Colonic mucosa (tissue), 4 donors: ENCODE results near the gene RBM4. TPM values are rescaled to one million over a fixed set of nuclear protein-coding genes. Genes with fewer than 3 reads are reported as not detected.

Experiments
- DNase-seq: peaks from one replicate; pipeline ENCODE4 v3.0.0-alpha.2; 2020
- H3K27ac ChIP-seq: fragments of 200-600 bp; one replicate; pipeline ENCODE4 v1.8.0; 2021
- H3K27me3 ChIP-seq: fragments of 200-600 bp; one replicate; pipeline ENCODE4 v1.8.0; 2021
- H3K36me3 ChIP-seq: fragments of 200-600 bp; one replicate; pipeline ENCODE4 v1.8.0; 2021
- H3K4me1 ChIP-seq: fragments of 200-600 bp; one replicate; pipeline ENCODE4 v1.8.0; 2021; ENCODE audit warnings: mild to moderate bottlenecking
- H3K4me3 ChIP-seq: fragments of 200-600 bp; one replicate; pipeline ENCODE4 v1.8.0; 2021
- H3K9ac ChIP-seq, 2 donors: one replicate each; pipeline ENCODE4 v1.7.0; 2013; ENCODE audit warnings: control low read depth in 2 of 2, low read depth in 2 of 2, low read length in 2 of 2
- H3K9me3 ChIP-seq: fragments of 200-600 bp; one replicate; pipeline ENCODE4 v1.8.0; 2021
- CTCF ChIP-seq: fragments of 200-600 bp; IDR thresholded peaks from one replicate; pipeline ENCODE4 v1.8.0; 2022; ENCODE audit warnings: antibody characterized with exemption, mild to moderate bottlenecking
- intact Hi-C: fragments of 100-400 bp; cut with DNase I; formaldehyde crosslinking; loops from one replicate; pipeline ENCODE4 v1.14.1; 2022
- total RNA-seq, 2 donors: library from RNA; stranded (reverse); fragmentation: NEBNext Ultra II Directional in 1 of 2; extraction: Animal tissue kit (Norgen Biotek cat#: 25700) in 1 of 2; gene quantifications; one replicate each; pipeline ENCODE4 v1.2.1, GENCODE V29; 2021
- donor health status: healthy.
- donor health status: DM: no; HTN: no; CAD: no.
- donor health status: DM: no; HTN: no; CAD: no.

The RBM4 gene
- total RNA-seq, 2 donors from 2014 or later, result 95.4 to 99.0 TPM

GRCh38 chr11:66619080-66619554 lies 19.4 kb upstream of the RBM4 start:
- Histone ChIP-seq H3K4me3 (peak overlapping the region; percentile 61), H3K27ac (peak overlapping the region; percentile 88), H3K9me3 (no peaks in the 10 kb centered on the region), H3K36me3 (no peaks in the 10 kb centered on the region), H3K27me3 (no peaks in the 10 kb centered on the region), H3K9ac (peak overlapping the region in 1 of 2 donors; percentile 99), H3K4me1 (peaks cover 16% of the 10 kb centered on the region)
- intact Hi-C loops, result no loop called here
- DNase-seq, result no peak
- TF ChIP-seq CTCF, result no peak

DNA sequence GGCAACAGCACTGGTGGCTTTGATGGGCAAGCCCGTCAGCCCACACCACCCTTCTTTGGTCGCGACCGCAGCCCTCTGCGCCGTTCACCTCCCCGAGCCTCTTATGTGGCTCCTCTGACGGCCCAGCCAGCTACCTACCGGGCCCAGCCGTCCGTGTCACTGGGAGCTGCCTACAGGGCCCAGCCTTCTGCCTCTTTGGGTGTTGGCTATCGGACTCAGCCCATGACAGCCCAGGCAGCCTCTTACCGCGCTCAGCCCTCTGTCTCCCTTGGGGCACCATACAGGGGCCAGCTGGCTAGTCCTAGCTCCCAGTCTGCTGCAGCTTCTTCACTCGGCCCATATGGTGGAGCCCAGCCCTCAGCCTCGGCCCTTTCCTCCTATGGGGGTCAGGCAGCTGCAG lies 14.1 kb upstream of the RBM4 start:
- no peaks in the 10 kb centered on the region for H3K9me3 ChIP-seq
- no peak overlapping the region for H3K27ac ChIP-seq
- H3K36me3 ChIP-seq, result peaks cover 36% of the 10 kb centered on the region

GRCh38 chr11:66625041-66625751 lies 13.3 kb upstream of the RBM4 start:
- H3K4me1 ChIP-seq, result peaks cover 7% of the 10 kb centered on the region
- intact Hi-C loops, result no loop called here
- no peak for DNase-seq
- no peaks in the 10 kb centered on the region for H3K9me3 ChIP-seq
- H3K27me3 ChIP-seq, result no peaks in the 10 kb centered on the region
- no peak overlapping the region for H3K4me3 ChIP-seq
- H3K27ac ChIP-seq, result no peak overlapping the region
- TF ChIP-seq CTCF, result no peak
- no peak overlapping the region for H3K9ac ChIP-seq
- H3K36me3 ChIP-seq, result peaks cover 36% of the 10 kb centered on the region

More for the DNA sequence above, 14.1 kb upstream of the RBM4 start:
- no peak for DNase-seq
- Histone ChIP-seq H3K27me3 (no peaks in the 10 kb centered on the region), H3K9ac (no peak overlapping the region), H3K4me1 (peaks cover 7% of the 10 kb centered on the region), H3K4me3 (no peak overlapping the region)
- no peak for TF ChIP-seq CTCF
- intact Hi-C loops, result no loop called here

DNA sequence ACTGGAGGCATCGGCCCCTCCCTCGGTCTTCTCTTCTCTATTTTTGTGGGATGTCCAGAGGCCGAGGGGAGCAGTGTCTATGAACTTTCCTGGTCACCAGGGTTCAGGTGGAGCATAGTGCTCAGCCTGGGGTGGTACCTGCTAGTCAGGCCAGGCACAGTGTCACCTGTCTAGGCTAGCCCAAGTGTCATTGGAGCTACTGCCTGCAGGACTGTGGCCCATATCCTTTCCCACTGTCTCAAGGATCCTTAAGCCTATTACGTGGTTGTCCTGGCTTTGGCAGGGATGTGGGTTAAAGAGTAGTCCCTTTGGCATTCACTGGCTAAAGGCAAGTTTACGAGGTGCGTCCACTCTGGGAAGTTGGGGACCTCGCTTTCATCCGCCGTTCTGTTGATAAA lies 12.8 kb upstream of the RBM4 start:
- no peaks in the 10 kb centered on the region for H3K27me3 ChIP-seq
- no peak overlapping the region for H3K4me3 ChIP-seq
- H3K9me3 ChIP-seq, result no peaks in the 10 kb centered on the region
- intact Hi-C loops, result no loop called here
- peaks cover 36% of the 10 kb centered on the region for H3K36me3 ChIP-seq
- no peak for TF ChIP-seq CTCF
- no peak overlapping the region for H3K9ac ChIP-seq
- H3K27ac ChIP-seq, result no peak overlapping the region
- no peak for DNase-seq
- H3K4me1 ChIP-seq, result peaks cover 4% of the 10 kb centered on the region

- no peaks in the 10 kb centered on the region for H3K4me1 ChIP-seq
Measured at GRCh38 chr11:66626382-66626781, 12.1 kb upstream of the RBM4 start.

More at GRCh38 chr11:66626382-66626781, 12.1 kb upstream of the RBM4 start:
- H3K4me3 ChIP-seq, result no peak overlapping the region
- intact Hi-C loops, result no loop called here
- no peak overlapping the region for H3K9ac ChIP-seq
- no peak for DNase-seq
- no peak for TF ChIP-seq CTCF
- H3K9me3 ChIP-seq, result no peaks in the 10 kb centered on the region
- H3K27ac ChIP-seq, result no peak overlapping the region
- peaks cover 36% of the 10 kb centered on the region for H3K36me3 ChIP-seq
- no peaks in the 10 kb centered on the region for H3K27me3 ChIP-seq
